SK-N-SH treated with all-trans-retinoic acid at 6 μM for 48 hours (cell line): ENCODE results near the gene RRBP1.

Experiments used
- BACH2 ChIP-seq: fragments of 250-450 bp; sonication (Bioruptor Pico); IDR thresholded peaks from 2 replicates; pipeline ENCODE4 v1.9.0; 2021; ENCODE audit warnings: mild to moderate bottlenecking, borderline replicate concordance
- CREB5 ChIP-seq: fragments of 250-450 bp; sonication (Bioruptor Pico); IDR thresholded peaks from 2 replicates; pipeline ENCODE4 v1.5.1; 2020; ENCODE audit warnings: low read depth, mild to moderate bottlenecking, moderate library complexity
- CSDC2 ChIP-seq: fragments of 250-450 bp; sonication (Bioruptor Pico); IDR thresholded peaks from 2 replicates; pipeline ENCODE4 v1.5.0; 2020; ENCODE audit warnings: mild to moderate bottlenecking, moderate library complexity
- ESRRG ChIP-seq: fragments of 250-450 bp; sonication (Bioruptor Pico); IDR thresholded peaks from 2 replicates; pipeline ENCODE4 v1.6.1; 2021; ENCODE audit warnings: mild to moderate bottlenecking
- POU6F1 ChIP-seq: fragments of 250-450 bp; sonication (Bioruptor Pico); IDR thresholded peaks from 2 replicates; pipeline ENCODE4 v1.8.0; 2021; ENCODE audit warnings: low read depth, mild to moderate bottlenecking, moderate library complexity, borderline replicate concordance
- RARB ChIP-seq: fragments of 250-450 bp; sonication (Bioruptor Pico); IDR thresholded peaks from 2 replicates; pipeline ENCODE4 v1.8.0; 2021; ENCODE audit warnings: mild to moderate bottlenecking, moderate library complexity
- TCF4 ChIP-seq: fragments of 250-450 bp; sonication (Bioruptor Pico); IDR thresholded peaks from 2 replicates; pipeline ENCODE4 v1.8.0; 2021; ENCODE audit warnings: mild to moderate bottlenecking, moderate library complexity, borderline replicate concordance
- TOX ChIP-seq: fragments of 250-450 bp; sonication (Bioruptor Pico); IDR thresholded peaks from 2 replicates; pipeline ENCODE4 v1.8.0; 2021; ENCODE audit warnings: mild to moderate bottlenecking, moderate library complexity, borderline replicate concordance
- ZFP3 ChIP-seq: fragments of 250-450 bp; sonication (Bioruptor Pico); IDR thresholded peaks from 2 replicates; pipeline ENCODE4 v1.5.0; 2020; ENCODE audit warnings: mild to moderate bottlenecking, moderate library complexity
- ZNF565 ChIP-seq: fragments of 450-650 bp; formaldehyde crosslinking; conservative IDR thresholded peaks from 2 replicates; pipeline ENCODE4 v1.5.0; 2020; ENCODE audit warnings: low read depth, mild to moderate bottlenecking, moderate library complexity
- TF ChIP-seq, protein P1 (sequence below): fragments of 250-450 bp; sonication (Bioruptor Pico); IDR thresholded peaks from 2 replicates; pipeline ENCODE4 v1.8.0; 2020; ENCODE audit warnings: mild to moderate bottlenecking, moderate library complexity, borderline replicate concordance

DNA sequence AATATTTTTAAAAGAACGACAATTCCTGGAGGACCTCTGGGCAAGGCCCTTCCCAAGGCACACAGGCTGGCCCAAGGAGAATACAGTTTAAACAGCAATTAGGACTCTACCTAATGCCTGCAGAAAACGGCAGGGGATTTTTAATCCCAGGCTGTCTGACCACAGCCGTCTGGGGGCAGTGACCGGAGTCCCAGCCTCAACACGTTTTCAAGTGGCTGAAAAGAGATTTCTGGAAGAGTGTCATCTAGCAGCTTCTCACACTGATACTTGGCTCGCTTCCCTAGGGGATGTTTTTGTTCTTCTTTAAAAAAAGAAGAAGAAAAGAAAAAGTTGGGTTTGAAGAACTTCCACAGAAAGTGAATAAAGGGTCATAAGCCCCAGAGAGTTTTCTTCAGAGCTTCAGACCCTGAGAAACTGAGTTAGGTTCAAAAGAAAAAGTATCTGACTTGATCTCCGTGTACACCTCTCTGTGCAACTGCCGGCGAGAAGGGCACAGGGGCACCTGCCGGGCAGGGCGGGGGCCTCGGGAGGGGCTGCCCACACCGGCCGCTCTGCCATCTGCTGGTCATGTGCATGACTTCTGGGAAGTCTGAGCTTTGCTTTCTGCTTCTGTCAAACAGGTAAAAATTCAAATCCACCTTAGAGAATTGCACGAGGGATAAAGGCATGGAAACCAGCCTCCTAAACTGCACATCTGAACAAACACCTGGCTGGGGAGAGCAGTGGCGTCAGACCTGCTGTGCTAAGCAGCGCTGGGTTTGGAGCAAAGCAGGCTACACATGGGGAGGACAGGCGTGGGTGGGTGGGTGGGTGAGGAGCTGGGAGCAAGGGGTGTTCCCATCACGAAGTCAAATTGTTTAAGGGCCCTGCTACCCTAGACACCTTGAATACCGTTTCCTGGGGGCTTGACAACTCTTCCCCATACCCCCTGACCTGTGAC, 33.0 kb downstream of the RRBP1 start:
- TF ChIP-seq CREB5 (no peak), TOX (CRISPR knock-in tag) (no peak), ZFP3 (CRISPR knock-in tag) (no peak), ZNF565 (CRISPR knock-in tag) (no peak), POU6F1 (CRISPR knock-in tag) (no peak), RARB (CRISPR knock-in tag) (no peak), BACH2 (CRISPR knock-in tag) (no peak), TCF4 (no peak), CSDC2 (no peak), ESRRG (no peak)
- TF ChIP-seq, protein P1, sequence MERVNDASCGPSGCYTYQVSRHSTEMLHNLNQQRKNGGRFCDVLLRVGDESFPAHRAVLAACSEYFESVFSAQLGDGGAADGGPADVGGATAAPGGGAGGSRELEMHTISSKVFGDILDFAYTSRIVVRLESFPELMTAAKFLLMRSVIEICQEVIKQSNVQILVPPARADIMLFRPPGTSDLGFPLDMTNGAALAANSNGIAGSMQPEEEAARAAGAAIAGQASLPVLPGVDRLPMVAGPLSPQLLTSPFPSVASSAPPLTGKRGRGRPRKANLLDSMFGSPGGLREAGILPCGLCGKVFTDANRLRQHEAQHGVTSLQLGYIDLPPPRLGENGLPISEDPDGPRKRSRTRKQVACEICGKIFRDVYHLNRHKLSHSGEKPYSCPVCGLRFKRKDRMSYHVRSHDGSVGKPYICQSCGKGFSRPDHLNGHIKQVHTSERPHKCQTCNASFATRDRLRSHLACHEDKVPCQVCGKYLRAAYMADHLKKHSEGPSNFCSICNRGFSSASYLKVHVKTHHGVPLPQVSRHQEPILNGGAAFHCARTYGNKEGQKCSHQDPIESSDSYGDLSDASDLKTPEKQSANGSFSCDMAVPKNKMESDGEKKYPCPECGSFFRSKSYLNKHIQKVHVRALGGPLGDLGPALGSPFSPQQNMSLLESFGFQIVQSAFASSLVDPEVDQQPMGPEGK (CRISPR knock-in tag): no peak
